Ovary (tissue), 9 donors: ENCODE measurements around the gene METTL13. TPM values are rescaled to one million over a fixed set of nuclear protein-coding genes. Genes with fewer than 3 reads are reported as not detected.

Experiments used
- DNase-seq, 5 donors: peaks; one replicate each; pipeline ENCODE4 v3.0.0-alpha.2; 2019 to 2020
- H3K27ac ChIP-seq, 2 donors: fragments of 200-600 bp; one replicate each; pipeline versions ENCODE4 v1.5.1 to v1.8.0; 2019 to 2022
- H3K27me3 ChIP-seq: fragments of 200-600 bp; one replicate; pipeline ENCODE4 v1.8.0; 2022
- H3K36me3 ChIP-seq: fragments of 200-600 bp; sonication (generic); one replicate; pipeline ENCODE4 v1.5.1; 2019
- H3K4me1 ChIP-seq: one replicate; pipeline ENCODE4 v1.8.1; 2013; ENCODE audit warnings: mild to moderate bottlenecking, moderate library complexity; ENCODE audit not compliant: insufficient read depth
- H3K4me3 ChIP-seq: fragments of 200-600 bp; sonication (generic); one replicate; pipeline ENCODE4 v1.5.1; 2017
- H3K9me3 ChIP-seq, 2 donors: fragments of 200-600 bp in 1 of 2; sonication (generic) in 1 of 2; one replicate each; pipeline versions ENCODE4 v1.5.1 to v1.8.1; 2013 to 2019; ENCODE audit warnings: mild to moderate bottlenecking in 1 of 2, moderate library complexity in 1 of 2
- EP300 ChIP-seq: sonication (generic); formaldehyde crosslinking; IDR thresholded peaks from one replicate; pipeline ENCODE4 v1.6.1; 2017; ENCODE audit warnings: antibody characterized with exemption
- POLR2A ChIP-seq: fragments of 450-650 bp; IDR thresholded peaks from one replicate; pipeline ENCODE4 v1.6.1; 2017; ENCODE audit warnings: antibody characterized with exemption, mild to moderate bottlenecking, moderate library complexity
- WGBS, 3 donors: extraction: QIAGEN DNeasy Blood & Tissue Kit in 1 of 3; methylation state at CpG; one replicate each; pipeline versions ENCODE4 v1.1.5 to v1.1.7; 2013 to 2017; 5-methylcytosine and 5-hydroxymethylcytosine counted together
- intact Hi-C, 4 donors: fragments of 100-400 bp; cut with DNase I; formaldehyde crosslinking; loops; one replicate each; pipeline versions ENCODE4 v1.11.0 to v1.15.1; 2022 to 2023
- polyA plus RNA-seq, 2 donors: library from polyadenylated mRNA; stranded (reverse); fragments of 200-250 nt in 1 of 2; fragments of 350-450 nt in 1 of 2; fragmentation: Illumina TruSeq in 1 of 2; extraction: RNeasy Lipid Tissue Mini Kit (QIAGEN cat#74804) in 1 of 2; gene quantifications; one replicate each; pipeline ENCODE4 v1.2.3, GENCODE V29; 2013 to 2014
- total RNA-seq, 7 donors: library from RNA; depleted of rRNA in 2 of 7; stranded (reverse); fragments of >200 nt in 2 of 7; fragmentation: NEBNext Ultra II Directional in 3 of 7; extraction: Animal tissue kit (Norgen Biotek cat#: 25700) in 3 of 7; gene quantifications; one replicate each; pipeline versions ENCODE4 v1.1.0 to v1.2.4, GENCODE V29; 2016 to 2023
- TF ChIP-seq, protein P1 (sequence below), 3 donors: fragments of 450-650 bp in 2 of 3; fragments of 200-600 bp in 1 of 3; IDR thresholded peaks; one replicate each; pipeline versions ENCODE4 v1.5.1 to v1.8.0; 2016 to 2022; ENCODE audit warnings: antibody characterized with exemption in 3 of 3, mild to moderate bottlenecking in 1 of 3
- donor health status: DM: no; HTN: no; CAD: no; lungs with moderate emphysema.
- donor health status: DM: no; HTN: no; CAD: no.
- donor health status: Bipolar disorder and iron deficiency.
- donor health status: DM: yes; HTN: yes; CAD: no.
- donor health status: DM: no; HTN: no; CAD: no.
- donor health status: DM: yes; HTN: yes; CAD: no.

The METTL13 gene
- total and polyA plus RNA-seq, 9 donors: 9.1 to 29.1 (median 19.1) TPM

DNA sequence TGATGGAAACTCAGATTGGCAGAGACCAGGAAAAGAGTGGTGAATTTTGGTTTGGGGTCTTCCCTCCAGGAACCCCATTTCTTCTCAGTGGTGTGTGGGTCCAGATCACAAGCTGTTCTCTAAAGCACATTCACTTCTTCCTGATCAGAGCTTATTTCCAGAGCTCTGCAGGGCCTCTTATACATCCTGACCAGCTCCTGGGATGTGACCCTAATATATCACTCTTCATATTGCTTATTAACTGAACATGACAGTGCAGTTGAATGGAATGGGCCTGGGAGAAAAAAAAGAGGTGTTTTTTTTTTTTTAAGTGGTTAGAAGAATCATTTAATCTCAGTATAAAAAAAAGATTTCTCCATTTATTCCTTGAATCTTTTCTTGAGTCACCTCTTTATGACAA is 30.2 kb downstream of the METTL13 start:
- no peaks in the 10 kb centered on the region for H3K27me3 ChIP-seq
- peaks cover 0 to 2% of the 10 kb centered on the region in 2 donors for H3K9me3 ChIP-seq
- intact Hi-C loops: no loop called here
- no peak overlapping the region for H3K27ac ChIP-seq
- no peak overlapping the region for H3K4me3 ChIP-seq
- DNase-seq: no peak
- H3K36me3 ChIP-seq: no peaks in the 10 kb centered on the region
- H3K4me1 ChIP-seq: no peaks in the 10 kb centered on the region
- TF ChIP-seq POLR2A: no peak
- no peak for TF ChIP-seq EP300
- TF ChIP-seq, protein P1, sequence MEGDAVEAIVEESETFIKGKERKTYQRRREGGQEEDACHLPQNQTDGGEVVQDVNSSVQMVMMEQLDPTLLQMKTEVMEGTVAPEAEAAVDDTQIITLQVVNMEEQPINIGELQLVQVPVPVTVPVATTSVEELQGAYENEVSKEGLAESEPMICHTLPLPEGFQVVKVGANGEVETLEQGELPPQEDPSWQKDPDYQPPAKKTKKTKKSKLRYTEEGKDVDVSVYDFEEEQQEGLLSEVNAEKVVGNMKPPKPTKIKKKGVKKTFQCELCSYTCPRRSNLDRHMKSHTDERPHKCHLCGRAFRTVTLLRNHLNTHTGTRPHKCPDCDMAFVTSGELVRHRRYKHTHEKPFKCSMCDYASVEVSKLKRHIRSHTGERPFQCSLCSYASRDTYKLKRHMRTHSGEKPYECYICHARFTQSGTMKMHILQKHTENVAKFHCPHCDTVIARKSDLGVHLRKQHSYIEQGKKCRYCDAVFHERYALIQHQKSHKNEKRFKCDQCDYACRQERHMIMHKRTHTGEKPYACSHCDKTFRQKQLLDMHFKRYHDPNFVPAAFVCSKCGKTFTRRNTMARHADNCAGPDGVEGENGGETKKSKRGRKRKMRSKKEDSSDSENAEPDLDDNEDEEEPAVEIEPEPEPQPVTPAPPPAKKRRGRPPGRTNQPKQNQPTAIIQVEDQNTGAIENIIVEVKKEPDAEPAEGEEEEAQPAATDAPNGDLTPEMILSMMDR (IDR thresholded peaks at IDR 0.05): no peak

GRCh38 chr1:171814692-171815091 is 33.2 kb downstream of the METTL13 start:
- H3K4me3 ChIP-seq: no peak overlapping the region
- peaks cover 0 to 2% of the 10 kb centered on the region in 2 donors for H3K9me3 ChIP-seq
- no peaks in the 10 kb centered on the region for H3K4me1 ChIP-seq
- H3K27me3 ChIP-seq: no peaks in the 10 kb centered on the region
- H3K36me3 ChIP-seq: no peaks in the 10 kb centered on the region
- TF ChIP-seq, protein P1 (IDR thresholded peaks at IDR 0.05): no peak
- TF ChIP-seq EP300: no peak
- TF ChIP-seq POLR2A: no peak
- no peak for DNase-seq
- intact Hi-C loops: no loop called here
- H3K27ac ChIP-seq: no peak overlapping the region
- WGBS, 3 donors: 8 to 20% (median 13%) methylated on average over 2 of the region's 2 CpGs

- TF ChIP-seq, protein P1 (IDR thresholded peaks at IDR 0.05): no peak
- TF ChIP-seq EP300 (no peak), POLR2A (no peak)
- Histone ChIP-seq H3K27ac (no peak overlapping the region), H3K9me3 (peaks cover 0 to 2% of the 10 kb centered on the region in 2 donors), H3K4me1 (no peaks in the 10 kb centered on the region), H3K36me3 (no peaks in the 10 kb centered on the region), H3K27me3 (no peaks in the 10 kb centered on the region), H3K4me3 (no peak overlapping the region)
- DNase-seq: no peak
- intact Hi-C loops: no loop called here
- WGBS, 3 donors: 91 to 94% (median 91%) methylated on average over 3 of the region's 3 CpGs
Observed at GRCh38 chr1:171816300-171816901, 34.9 kb downstream of the METTL13 start.

DNA sequence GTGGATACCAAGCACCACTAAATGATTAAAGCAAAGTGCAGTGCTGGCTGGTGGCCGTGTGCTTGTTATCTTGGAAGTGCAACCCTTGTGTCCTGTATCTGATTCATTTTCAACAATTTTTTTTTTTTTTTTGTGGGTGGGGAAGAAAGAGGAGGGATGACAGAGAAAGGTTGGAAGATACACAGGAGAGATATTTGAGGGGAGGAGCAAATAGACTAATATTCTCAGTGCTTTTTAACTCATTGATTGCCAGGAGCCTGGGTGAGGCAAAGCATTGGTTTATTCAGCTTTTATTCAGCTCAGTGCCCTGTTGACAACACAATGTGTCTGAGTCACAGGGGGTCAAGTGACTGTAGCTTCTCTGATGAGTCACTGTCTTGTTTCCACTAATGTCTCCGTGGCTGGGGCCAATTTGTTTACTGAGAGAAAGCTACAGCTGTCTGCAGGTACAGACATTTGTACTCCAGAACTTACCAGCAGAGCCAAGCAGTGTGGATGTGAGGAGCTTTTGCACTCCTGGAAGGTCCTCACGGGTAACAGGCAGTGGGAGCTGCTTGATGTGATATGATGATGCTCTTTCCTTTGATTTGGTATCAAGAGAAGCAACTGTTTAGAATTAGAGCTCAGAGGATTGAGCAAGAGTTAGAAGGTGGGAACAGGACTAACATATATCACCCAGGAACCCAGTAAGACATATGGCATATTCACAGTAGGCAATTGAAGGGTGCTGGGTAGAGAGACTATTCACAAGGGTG is 36.2 kb downstream of the METTL13 start:
- Histone ChIP-seq H3K36me3 (no peaks in the 10 kb centered on the region), H3K9me3 (peaks cover 0 to 2% of the 10 kb centered on the region in 2 donors), H3K4me1 (no peaks in the 10 kb centered on the region), H3K27ac (no peak overlapping the region), H3K4me3 (no peak overlapping the region), H3K27me3 (no peaks in the 10 kb centered on the region)
- DNase-seq: peak in 1 of 5 donors; percentile 20
- no peak for TF ChIP-seq EP300
- intact Hi-C loops: no loop called here
- WGBS, 3 donors: 18 to 25% (median 22%) methylated on average over 3 of the region's 3 CpGs

DNA sequence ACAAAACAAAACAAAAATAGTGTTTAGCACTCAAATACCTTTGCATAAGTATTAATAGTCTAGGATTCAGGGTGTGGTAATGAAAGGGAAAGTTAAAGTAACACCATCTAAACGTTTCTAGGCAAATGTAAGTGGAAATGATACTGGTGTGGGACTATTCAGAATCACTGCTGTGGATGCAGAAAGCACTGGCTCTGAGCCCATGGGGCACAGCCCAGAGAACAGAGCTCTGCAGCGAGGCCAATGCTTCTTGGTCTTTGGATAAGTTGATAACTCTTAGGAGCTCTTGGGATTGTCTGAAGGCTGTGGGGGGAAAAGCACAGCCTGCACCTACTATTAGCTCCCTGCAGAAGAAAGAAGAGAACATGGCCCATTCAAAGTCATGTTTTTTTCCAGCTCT is 38.5 kb downstream of the METTL13 start:
- TF ChIP-seq, protein P1 (IDR thresholded peaks at IDR 0.05): no peak
- no peak for TF ChIP-seq POLR2A
- no peak for TF ChIP-seq EP300
- H3K27ac ChIP-seq: no peak overlapping the region
- intact Hi-C loops: no loop called here
- no peaks in the 10 kb centered on the region for H3K36me3 ChIP-seq
- peaks cover 0 to 2% of the 10 kb centered on the region in 2 donors for H3K9me3 ChIP-seq
- no peaks in the 10 kb centered on the region for H3K4me1 ChIP-seq
- no peak overlapping the region for H3K4me3 ChIP-seq
- no peak for DNase-seq
- WGBS, 3 donors: 61 to 68% (median 66%) methylated on average over 2 of the region's 2 CpGs
- no peaks in the 10 kb centered on the region for H3K27me3 ChIP-seq
